Right lobe of liver (tissue), 6 donors: ENCODE data around the gene POU5F1. TPM values are rescaled to one million over a fixed set of nuclear protein-coding genes. Genes with fewer than 3 reads are reported as not detected.

Experiments used
- ATAC-seq, 4 donors: fragments of 200-7000 bp; cut with Tn5 transposase; one replicate each; pipeline ENCODE4 v1.9.1; 2020; ENCODE audit warnings: mild to moderate bottlenecking in 4 of 4, moderate library complexity in 4 of 4
- DNase-seq, 3 donors: peaks; one replicate each; pipeline ENCODE4 v3.0.0-alpha.2; 2020
- H3K27ac ChIP-seq, 3 donors: fragments of 200-600 bp; one replicate each; pipeline ENCODE4 v1.8.0; 2022
- H3K27me3 ChIP-seq, 2 donors: fragments of 200-600 bp; one replicate each; pipeline ENCODE4 v1.8.0; 2022
- H3K36me3 ChIP-seq, 4 donors: fragments of 200-600 bp; sonication (generic) in 1 of 4; one replicate each; pipeline versions ENCODE4 v1.5.1 to v1.8.0; 2017 to 2022; ENCODE audit warnings: control low read depth in 1 of 4
- H3K4me1 ChIP-seq, 4 donors: fragments of 200-600 bp; sonication (generic) in 1 of 4; one replicate each; pipeline versions ENCODE4 v1.5.1 to v1.8.0; 2017 to 2022; ENCODE audit warnings: control low read depth in 1 of 4
- H3K4me3 ChIP-seq, 3 donors: fragments of 200-600 bp; one replicate each; pipeline ENCODE4 v1.8.0; 2022
- H3K9me3 ChIP-seq, 4 donors: fragments of 200-600 bp; sonication (generic) in 1 of 4; one replicate each; pipeline versions ENCODE4 v1.5.1 to v1.8.0; 2017 to 2022; ENCODE audit warnings: control low read depth in 1 of 4
- CTCF ChIP-seq, 4 donors: fragments of 200-600 bp in 3 of 4; fragments of 450-650 bp in 1 of 4; IDR thresholded peaks; one replicate each; pipeline versions ENCODE4 v1.5.1 to v1.8.0; 2016 to 2022; ENCODE audit warnings: antibody characterized with exemption in 4 of 4, mild to moderate bottlenecking in 2 of 4
- POLR2A ChIP-seq: fragments of 450-650 bp; IDR thresholded peaks from one replicate; pipeline ENCODE4 v1.6.1; 2017; ENCODE audit warnings: antibody characterized with exemption, mild to moderate bottlenecking
- WGBS: methylation state at CpG from one replicate; pipeline ENCODE4 v1.1.6; 2018; ENCODE audit warnings: low coverage, low lambda C conversion rate; ENCODE audit not compliant: insufficient coverage; ENCODE audit errors: missing lambda C conversion rate; 5-methylcytosine and 5-hydroxymethylcytosine counted together
- intact Hi-C, 2 donors: fragments of 100-400 bp; cut with DNase I; formaldehyde crosslinking; loops; one replicate each; pipeline versions ENCODE4 v1.11.2 to v1.14.1; 2022
- total RNA-seq, 6 experiments: library from RNA; depleted of rRNA in 2 of 6; stranded (reverse); fragments of >200 nt in 2 of 6; fragmentation: NEBNext Ultra II Directional in 3 of 6; extraction: Animal tissue kit (Norgen Biotek cat#: 25700) in 3 of 6; gene quantifications; one replicate each; pipeline versions ENCODE4 v1.1.0 to v1.2.4, GENCODE V29; 2016 to 2023
- donor health status: DM: no; HTN: yes; CAD: no.
- donor health status: DM: no; HTN: no; CAD: no.
- donor health status: DM: no; HTN: no; CAD: no.
- donor health status: DM: no; HTN: yes; CAD: no.
- donor health status: DM: no; HTN: yes; CAD: no.

The POU5F1 gene
- total RNA-seq, 6 experiments from 2014 or later: 0.71 to 3.8 (median 2.6) TPM

GRCh38 chr6:31178143-31179041 is 7.9 kb upstream of the POU5F1 start:
- no peaks in the 10 kb centered on the region for H3K9me3 ChIP-seq
- H3K4me1 ChIP-seq: peaks cover 0 to 2% (median 0%) of the 10 kb centered on the region in 4 donors
- ATAC-seq (peak in 2 of 4 donors; percentile 16 to 31), DNase-seq (no peak)
- H3K27ac ChIP-seq: no peak overlapping the region
- intact Hi-C loops: no loop called here
- H3K4me3 ChIP-seq: no peak overlapping the region
- TF ChIP-seq POLR2A (no peak), CTCF (IDR thresholded peaks at IDR 0.05) (no peak)
- no peaks in the 10 kb centered on the region for H3K36me3 ChIP-seq
- no peaks in the 10 kb centered on the region for H3K27me3 ChIP-seq
- 71% methylated on average over 7 of the region's 8 CpGs for WGBS

- Histone ChIP-seq H3K36me3 (no peaks in the 10 kb centered on the region), H3K27ac (no peak overlapping the region), H3K4me3 (no peak overlapping the region), H3K27me3 (no peaks in the 10 kb centered on the region), H3K4me1 (no peaks in the 10 kb centered on the region), H3K9me3 (no peaks in the 10 kb centered on the region)
- DNase-seq: no peak
- intact Hi-C loops: no loop called here
- WGBS: 80% methylated on average over 3 of the region's 3 CpGs
- TF ChIP-seq POLR2A: no peak
- no peak for TF ChIP-seq CTCF (IDR thresholded peaks at IDR 0.05)
- no peak for ATAC-seq
These were observed 5.5 kb upstream of the POU5F1 start for GRCh38 chr6:31175971-31176370.

GRCh38 chr6:31174378-31174777 is 3.9 kb upstream of the POU5F1 start:
- Histone ChIP-seq H3K4me1 (no peaks in the 10 kb centered on the region), H3K27me3 (no peaks in the 10 kb centered on the region), H3K27ac (no peak overlapping the region), H3K9me3 (no peaks in the 10 kb centered on the region), H3K36me3 (no peaks in the 10 kb centered on the region), H3K4me3 (no peak overlapping the region)
- WGBS: 100% methylated on average over 1 of the region's 5 CpGs
- intact Hi-C loops: no loop called here
- ATAC-seq (no peak), DNase-seq (no peak)
- TF ChIP-seq POLR2A (no peak), CTCF (IDR thresholded peaks at IDR 0.05) (no peak)

GRCh38 chr6:31173406-31173805 is 2.9 kb upstream of the POU5F1 start:
- Histone ChIP-seq H3K9me3 (no peaks in the 10 kb centered on the region), H3K27ac (no peak overlapping the region), H3K4me3 (no peak overlapping the region), H3K27me3 (no peaks in the 10 kb centered on the region), H3K36me3 (no peaks in the 10 kb centered on the region), H3K4me1 (no peaks in the 10 kb centered on the region)
- 60% methylated on average over 1 of the region's 3 CpGs for WGBS
- TF ChIP-seq CTCF (IDR thresholded peaks at IDR 0.05) (no peak), POLR2A (no peak)
- ATAC-seq (no peak), DNase-seq (no peak)
- intact Hi-C loops: no loop called here
